HepG2 (cell line): Measurements from ENCODE around the gene STK40. TPM values are rescaled to one million over a fixed set of nuclear protein-coding genes. Genes with fewer than 3 reads are reported as not detected.

ENCODE experiments used
- ATM ChIP-seq: fragments of 450-650 bp; IDR thresholded peaks from 2 replicates; pipeline ENCODE4 v1.7.1; 2017; ENCODE audit warnings: mild to moderate bottlenecking, borderline replicate concordance
- CBFB ChIP-seq: sonication (generic); formaldehyde crosslinking; IDR thresholded peaks from 2 replicates; pipeline ENCODE4 v1.4.0; 2020; ENCODE audit warnings: missing genetic modification reagents
- FIP1L1 ChIP-seq: fragments of 200-400 bp; formaldehyde crosslinking; IDR thresholded peaks from 2 replicates; pipeline ENCODE4 v1.6.1; 2018; ENCODE audit warnings: low read depth, mild to moderate bottlenecking, low read length, moderate library complexity, borderline replicate concordance; ENCODE audit not compliant: insufficient read depth
- GZF1 ChIP-seq: sonication (generic); formaldehyde crosslinking; IDR thresholded peaks from 2 replicates; pipeline ENCODE4 v1.5.1; 2020; ENCODE audit warnings: mild to moderate bottlenecking, missing genetic modification reagents
- HMGXB3 ChIP-seq: sonication (generic); formaldehyde crosslinking; IDR thresholded peaks from 2 replicates; pipeline ENCODE4 v1.4.0; 2020; ENCODE audit warnings: missing genetic modification reagents, borderline replicate concordance
- HNRNPUL1 ChIP-seq: fragments of 200-400 bp; formaldehyde crosslinking; IDR thresholded peaks from 2 replicates; pipeline ENCODE4 v1.6.1; 2017; ENCODE audit warnings: low read depth, mild to moderate bottlenecking, low read length, moderate library complexity
- KAT2B ChIP-seq: fragments of 150-350 bp; IDR thresholded peaks from 2 replicates; pipeline ENCODE4 v1.6.1; 2014; ENCODE audit warnings: low read depth, low read length, borderline replicate concordance
- MTF1 ChIP-seq: sonication (generic); formaldehyde crosslinking; IDR thresholded peaks from 2 replicates; pipeline ENCODE4 v1.5.0; 2020; ENCODE audit warnings: missing genetic modification reagents
- MYPOP ChIP-seq: sonication (generic); formaldehyde crosslinking; IDR thresholded peaks from 2 replicates; pipeline ENCODE4 v1.8.1; 2023; ENCODE audit warnings: mild to moderate bottlenecking, moderate library complexity, missing genetic modification reagents
- NR2C2 ChIP-seq: sonication (generic); formaldehyde crosslinking; IDR thresholded peaks from 2 replicates; pipeline ENCODE4 v1.4.0; 2020; ENCODE audit warnings: missing genetic modification reagents, mild to moderate bottlenecking, moderate library complexity, borderline replicate concordance
- PAF1 ChIP-seq: IDR thresholded peaks from 2 replicates; pipeline ENCODE4 v1.6.1; 2016; ENCODE audit warnings: missing genetic modification reagents, missing compliant biosample characterization
- PCBP2 ChIP-seq: fragments of 200-400 bp; formaldehyde crosslinking; optimal IDR thresholded peaks from 2 replicates; pipeline ENCODE3; 2018; ENCODE audit warnings: low read length, low read depth; ENCODE audit not compliant: poor library complexity, severe bottlenecking
- PHF21A ChIP-seq: sonication (generic); formaldehyde crosslinking; IDR thresholded peaks from 2 replicates; pipeline ENCODE4 v1.5.0; 2020; ENCODE audit warnings: mild to moderate bottlenecking, missing genetic modification reagents
- PLSCR1 ChIP-seq: sonication (generic); formaldehyde crosslinking; IDR thresholded peaks from 2 replicates; pipeline ENCODE4 v1.5.0; 2020; ENCODE audit warnings: missing genetic modification reagents, mild to moderate bottlenecking, borderline replicate concordance
- SNRNP70 ChIP-seq: fragments of 200-400 bp; formaldehyde crosslinking; IDR thresholded peaks from 2 replicates; pipeline ENCODE4 v1.6.1; 2017; ENCODE audit warnings: mild to moderate bottlenecking, low read depth, low read length, moderate library complexity
- SYNCRIP ChIP-seq: fragments of 200-400 bp; formaldehyde crosslinking; IDR thresholded peaks from 2 replicates; pipeline ENCODE4 v1.6.1; 2018; ENCODE audit warnings: mild to moderate bottlenecking, low read depth, low read length; ENCODE audit not compliant: insufficient read depth
- TBP ChIP-seq: sonication (generic); formaldehyde crosslinking; IDR thresholded peaks from 2 replicates; pipeline ENCODE4 v1.5.0; 2020; ENCODE audit warnings: missing genetic modification reagents
- TCF7 ChIP-seq: sonication (generic); IDR thresholded peaks from 2 replicates; pipeline ENCODE4 v1.6.1; 2016; ENCODE audit warnings: antibody characterized with exemption, low read depth
- ZC3H4 ChIP-seq: sonication (generic); formaldehyde crosslinking; IDR thresholded peaks from 2 replicates; pipeline ENCODE4 v1.4.0; 2020; ENCODE audit warnings: missing genetic modification reagents, borderline replicate concordance
- ZKSCAN1 ChIP-seq: fragments of 150-350 bp; IDR thresholded peaks from 2 replicates; pipeline ENCODE4 v1.6.1; 2014; ENCODE audit warnings: low read length
- ZNF274 ChIP-seq: sonication (generic); formaldehyde crosslinking; IDR thresholded peaks from 2 replicates; pipeline ENCODE4 v1.5.1; 2020; ENCODE audit warnings: mild to moderate bottlenecking, missing genetic modification reagents
- ZNF354B ChIP-seq: sonication (generic); formaldehyde crosslinking; IDR thresholded peaks from 2 replicates; pipeline ENCODE4 v1.8.0; 2022; ENCODE audit warnings: mild to moderate bottlenecking, missing genetic modification reagents
- ZSCAN12 ChIP-seq: sonication (generic); formaldehyde crosslinking; IDR thresholded peaks from 2 replicates; pipeline ENCODE4 v1.9.0; 2021; ENCODE audit warnings: mild to moderate bottlenecking, missing genetic modification reagents
- polyA plus RNA-seq, 8 experiments: library from polyadenylated mRNA; depleted of rRNA in 3 of 8; stranded (reverse) in 7 of 8; unstranded in 1 of 8; fragments of >200 nt; fragmentation: Illumina TruSeq in 4 of 8; extraction: Trizol in 4 of 8; gene quantifications; 2 replicates each; pipeline versions ENCODE4 v1.2.1 to v1.2.3, GENCODE V29; 2011 to 2016; ENCODE audit warnings: low read depth in 4 of 8, missing spikeins in 1 of 8, mixed read lengths in 1 of 8; ENCODE audit not compliant: insufficient read depth in 1 of 8
- total RNA-seq, 5 experiments: library from RNA; depleted of rRNA; stranded (reverse); fragments of >200 nt; fragmentation: Illumina TruSeq; extraction: Trizol; gene quantifications; 2 replicates each; pipeline ENCODE4 v1.2.3, GENCODE V29; 2016; ENCODE audit warnings: low read depth in 1 of 5

STK40 gene
- total and polyA plus RNA-seq, 2 of the 13 experiments (the other 11 are each of a cell fraction or from before 2014, with no cell fraction given) = 33.8 to 35.1 TPM

- TF ChIP-seq MYPOP (CRISPR knock-in tag) (peak; percentile 88), MTF1 (CRISPR knock-in tag) (no peak), HMGXB3 (0 out of 2 replicates have a peak, but pooled peaks have one; percentile 30), TCF7 (0 out of 2 replicates have a peak, but pooled peaks have one; percentile 10), ZC3H4 (no peak; the same call in 1 of the 2 replicates), KAT2B (no peak), SYNCRIP (no peak), FIP1L1 (0 out of 2 replicates have a peak, but pooled peaks have one; percentile 83), PCBP2 (no peak), SNRNP70 (no peak), ZSCAN12 (CRISPR knock-in tag) (no peak), ZNF274 (CRISPR knock-in tag) (no peak; the same call in 1 of the 2 replicates), PAF1 (CRISPR knock-in tag) (no peak), ATM (no peak), NR2C2 (peak; percentile 78; the same call in 1 of the 2 replicates), PHF21A (CRISPR knock-in tag) (peak; percentile 88), GZF1 (CRISPR knock-in tag) (0 out of 2 replicates have a peak, but pooled peaks have one; percentile 46), HNRNPUL1 (no peak), ZNF354B (CRISPR knock-in tag) (no peak), PLSCR1 (no peak), TBP (CRISPR knock-in tag) (no peak), CBFB (CRISPR knock-in tag) (no peak), ZKSCAN1 (no peak)
Measured at GRCh38 chr1:36400825-36401601, 15.3 kb upstream of the STK40 start (continued).
